ENCODE measurements around the gene KLF16.

DNA sequence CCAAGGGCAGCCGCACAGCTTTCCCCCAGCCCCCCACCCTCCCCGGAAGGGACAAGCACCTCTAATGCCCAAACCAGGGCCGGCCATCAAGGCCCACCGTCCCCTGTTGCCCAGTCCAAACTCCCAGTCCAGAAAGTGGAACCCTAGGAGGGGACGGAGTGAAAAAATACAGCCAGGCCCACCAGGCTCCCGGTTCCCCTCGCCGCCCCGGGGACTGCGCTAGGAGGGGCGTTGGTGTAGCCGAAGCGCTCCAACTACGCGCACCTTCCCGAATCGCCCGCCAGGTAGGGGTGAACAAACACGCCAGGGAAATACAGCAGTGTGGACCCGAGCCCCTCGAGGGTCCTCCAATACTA is 1.3 kb downstream of the KLF16 start:
- TF ChIP-seq EZH2 (IDR thresholded peaks at IDR 0.05; ENCODE audit: insufficient read depth, poor library complexity, severe bottlenecking) (no peak), EZH2phosphoT487 (IDR thresholded peaks at IDR 0.05; ENCODE audit: insufficient read depth, low read depth) (no peak)

Measured in GM23248 (cell line).